ENCODE data around the gene RAB3B. TPM values are rescaled to one million over a fixed set of nuclear protein-coding genes. Genes with fewer than 3 reads are reported as not detected.

RAB3B gene
- total and polyA plus RNA-seq, 7 donors, result under 0.01 to 0.04 TPM; not detected in 5

- ATAC-seq (no peak), DNase-seq (no peak)
- Histone ChIP-seq H3K27ac (no peak overlapping the region), H3K4me1 (no peaks in the 10 kb centered on the region), H3K4me3 (no peak overlapping the region), H3K9me3 (no peaks in the 10 kb centered on the region), H3K27me3 (ENCODE audit: insufficient read depth in 3 of 3, low read length in 2 of 3) (peaks cover 0 to 14% (median 4%) of the 10 kb centered on the region in 3 donors), H3K36me3 (ENCODE audit: insufficient read depth in 1 of 2, low read depth in 1 of 2) (no peaks in the 10 kb centered on the region)
- WGBS, 3 donors, result 49 to 58% (median 57%) methylated on average over 5 of the region's 5 CpGs
- intact Hi-C loops (cut with DNase I), result no loop called here
- no peak for TF ChIP-seq CTCF (IDR thresholded peaks at IDR 0.05)
Measured at GRCh38 chr1:51920130-51920529, 70.4 kb downstream of the RAB3B start.

DNA sequence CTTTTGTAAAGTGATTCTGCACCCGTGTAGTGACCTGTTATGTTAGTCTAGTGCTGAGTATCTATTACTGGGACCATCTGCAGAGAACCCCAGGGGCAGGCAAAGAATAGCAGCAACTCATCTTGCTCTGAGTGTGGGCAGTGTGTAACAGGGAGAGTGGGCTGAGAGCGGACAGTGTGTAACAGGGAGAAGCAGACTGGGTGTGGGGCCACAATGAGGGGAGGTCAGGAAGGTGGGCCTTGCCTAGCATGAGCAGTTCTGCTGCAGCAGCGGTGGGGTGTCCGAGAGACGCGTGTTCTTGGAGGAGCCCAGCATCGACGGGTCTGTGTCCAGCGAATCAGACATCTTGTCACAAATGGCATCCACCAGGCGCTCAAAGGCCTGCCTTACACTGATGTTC is 70.8 kb downstream of the RAB3B start:
- DNase-seq (no peak), ATAC-seq (no peak)
- Histone ChIP-seq H3K9me3 (no peaks in the 10 kb centered on the region), H3K4me1 (no peaks in the 10 kb centered on the region), H3K27me3 (ENCODE audit: insufficient read depth in 3 of 3, low read length in 2 of 3) (peaks cover 0 to 11% (median 4%) of the 10 kb centered on the region in 3 donors), H3K27ac (no peak overlapping the region), H3K36me3 (ENCODE audit: insufficient read depth in 1 of 2, low read depth in 1 of 2) (no peaks in the 10 kb centered on the region), H3K4me3 (no peak overlapping the region)
- TF ChIP-seq CTCF (IDR thresholded peaks at IDR 0.05), result no peak
- WGBS, 3 donors, result 67 to 79% (median 77%) methylated on average over 10 of the region's 10 CpGs
- intact Hi-C loops (cut with DNase I), result no loop called here

DNA sequence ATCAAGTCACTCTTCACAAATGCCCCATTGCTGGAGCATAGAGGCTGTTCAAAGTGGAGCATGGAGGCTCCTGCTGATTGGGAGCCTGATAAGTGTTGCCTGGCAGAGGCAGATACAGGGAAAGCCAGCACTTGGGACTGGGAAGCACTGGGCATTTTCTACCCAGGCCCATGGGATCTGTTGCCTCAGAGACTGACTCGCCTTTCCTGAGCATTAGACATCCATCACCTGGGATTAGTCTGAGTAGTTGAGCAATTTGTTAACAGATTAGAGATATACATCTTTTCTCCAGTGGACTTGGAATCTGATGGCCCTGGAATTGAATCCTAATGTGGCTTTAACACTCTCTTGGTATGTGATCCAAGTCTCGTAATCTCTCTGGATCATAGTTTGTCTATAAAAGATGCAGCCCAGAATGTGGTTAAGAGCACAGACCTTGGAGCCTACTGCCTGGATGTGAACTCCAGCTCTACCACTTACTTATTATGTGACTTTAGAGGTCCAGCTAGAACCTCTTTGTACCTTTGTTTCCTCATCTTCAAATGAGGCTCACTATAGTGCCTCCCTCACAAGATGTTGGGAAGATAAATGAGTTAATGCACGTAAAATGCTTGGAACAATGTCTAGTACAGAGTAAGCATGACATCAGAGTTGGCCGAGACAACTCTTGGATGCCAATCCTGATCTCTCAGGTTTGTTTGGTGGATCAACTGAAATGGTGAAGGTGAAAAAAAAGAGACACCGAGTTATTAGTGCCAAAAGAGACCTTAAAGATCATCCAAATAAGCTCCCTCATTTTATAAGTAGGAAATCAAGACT is 73.7 kb downstream of the RAB3B start:
- peaks cover 0 to 14% (median 7%) of the 10 kb centered on the region in 3 donors for H3K27me3 ChIP-seq (ENCODE audit: insufficient read depth in 3 of 3, low read length in 2 of 3)
- H3K4me3 ChIP-seq, result no peak overlapping the region
- H3K27ac ChIP-seq, result no peak overlapping the region
- DNase-seq (no peak), ATAC-seq (no peak)
- no peak for TF ChIP-seq CTCF (IDR thresholded peaks at IDR 0.05)
- no peaks in the 10 kb centered on the region for H3K4me1 ChIP-seq
- no peaks in the 10 kb centered on the region for H3K36me3 ChIP-seq (ENCODE audit: insufficient read depth in 1 of 2, low read depth in 1 of 2)
- 56 to 60% (median 58%) methylated on average over 5 of the region's 5 CpGs for WGBS, 3 donors
- intact Hi-C loops (cut with DNase I), result no loop called here
- H3K9me3 ChIP-seq, result no peaks in the 10 kb centered on the region

DNA sequence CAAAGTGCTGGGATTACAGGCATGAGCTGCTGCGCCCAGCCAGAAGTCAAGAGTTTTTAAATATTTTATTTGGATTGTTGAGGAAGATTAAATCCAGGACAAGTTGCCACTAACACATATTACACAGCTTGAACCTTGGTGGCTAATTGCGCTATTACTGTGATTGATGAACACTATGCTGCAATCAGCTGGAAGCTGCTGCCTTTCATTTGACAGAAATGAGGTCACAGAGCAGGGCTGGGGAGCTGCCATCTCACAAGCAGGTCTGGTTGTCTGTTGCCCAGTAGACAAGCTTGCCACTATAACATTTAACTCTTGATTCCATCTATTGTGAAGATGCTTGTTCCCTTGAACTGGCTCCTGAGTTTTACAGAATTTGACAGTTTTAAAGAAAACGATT is 74.5 kb downstream of the RAB3B start:
- Histone ChIP-seq H3K9me3 (no peaks in the 10 kb centered on the region), H3K27ac (no peak overlapping the region), H3K4me3 (no peak overlapping the region), H3K36me3 (ENCODE audit: insufficient read depth in 1 of 2, low read depth in 1 of 2) (no peaks in the 10 kb centered on the region), H3K4me1 (no peaks in the 10 kb centered on the region), H3K27me3 (ENCODE audit: insufficient read depth in 3 of 3, low read length in 2 of 3) (peaks cover 0 to 20% (median 10%) of the 10 kb centered on the region in 3 donors)
- TF ChIP-seq CTCF (IDR thresholded peaks at IDR 0.05), result no peak
- 80 to 89% (median 85%) methylated on average over 3 of the region's 3 CpGs for WGBS, 3 donors
- intact Hi-C loops (cut with DNase I), result no loop called here
- DNase-seq (no peak), ATAC-seq (no peak)
